GM21619 (cell line): ENCODE results near the gene NAALADL2.
"Not testable (repeated sequence)": the region's sequence is repeated elsewhere in the genome, so short reads cannot be mapped to it uniquely, and the experiment has no call there.

ENCODE experiments used
- ATAC-seq: cut with Tn5 transposase; IDR thresholded peaks from one replicate; pipeline ENCODE4 v1.9.1; 2021; ENCODE audit not compliant: unreplicated experiment

NAALADL2 gene

DNA sequence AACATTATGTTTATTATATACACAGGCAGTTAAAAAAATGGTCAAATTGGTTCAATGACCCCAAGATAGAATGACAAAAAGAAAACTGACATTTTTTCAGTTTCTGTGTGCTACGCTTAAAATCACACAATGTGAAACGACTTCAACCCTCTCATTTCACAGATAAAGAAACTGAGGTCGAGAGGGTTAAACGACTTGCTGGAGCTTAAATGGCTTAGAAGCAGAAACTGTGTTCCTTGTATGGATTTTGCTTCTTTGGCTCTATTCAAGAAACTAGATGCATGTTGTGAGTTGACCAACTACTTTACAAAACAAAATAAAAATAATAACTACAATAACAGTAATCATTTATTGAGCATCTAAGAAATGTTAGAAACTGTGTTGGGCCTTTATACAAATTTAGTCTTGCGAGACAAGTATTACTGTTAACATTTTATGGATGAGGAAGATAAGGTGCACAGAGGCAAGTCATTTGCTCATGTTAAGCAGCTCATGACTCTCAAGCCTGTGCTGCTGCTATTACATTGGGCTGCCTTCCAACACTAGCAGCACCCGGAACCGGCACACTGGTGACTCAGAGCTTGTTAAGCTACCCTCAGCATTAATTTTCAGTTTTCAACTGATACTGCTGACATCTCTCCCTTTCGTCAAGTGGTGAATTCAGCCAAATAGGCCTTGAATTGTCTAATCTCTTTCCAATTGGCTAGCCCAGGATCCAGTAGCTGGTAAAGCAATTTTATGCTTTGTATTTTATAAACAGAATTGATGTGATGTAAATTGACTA lies 487.6 kb downstream of the NAALADL2 start:
- ATAC-seq: no peak

DNA sequence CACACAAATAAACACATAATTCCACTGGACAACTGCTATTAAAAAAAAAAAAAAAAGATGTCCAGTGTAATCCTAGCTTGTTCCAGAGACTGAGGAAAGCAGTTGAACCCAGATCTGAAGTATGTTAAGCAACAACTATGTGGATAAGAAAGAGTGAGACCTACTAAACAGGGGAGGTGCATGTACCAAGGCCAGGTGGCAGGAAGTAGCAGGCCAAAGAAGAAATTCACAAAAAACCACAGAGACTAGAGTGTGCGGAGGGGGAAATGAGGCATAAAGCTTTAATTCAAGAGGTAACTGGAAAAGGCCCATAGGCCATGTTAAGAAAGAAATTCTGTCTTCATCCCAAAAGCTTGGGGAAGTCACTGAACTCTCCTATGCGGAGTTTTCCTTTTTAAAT lies 490.0 kb downstream of the NAALADL2 start:
- no peak for ATAC-seq

DNA sequence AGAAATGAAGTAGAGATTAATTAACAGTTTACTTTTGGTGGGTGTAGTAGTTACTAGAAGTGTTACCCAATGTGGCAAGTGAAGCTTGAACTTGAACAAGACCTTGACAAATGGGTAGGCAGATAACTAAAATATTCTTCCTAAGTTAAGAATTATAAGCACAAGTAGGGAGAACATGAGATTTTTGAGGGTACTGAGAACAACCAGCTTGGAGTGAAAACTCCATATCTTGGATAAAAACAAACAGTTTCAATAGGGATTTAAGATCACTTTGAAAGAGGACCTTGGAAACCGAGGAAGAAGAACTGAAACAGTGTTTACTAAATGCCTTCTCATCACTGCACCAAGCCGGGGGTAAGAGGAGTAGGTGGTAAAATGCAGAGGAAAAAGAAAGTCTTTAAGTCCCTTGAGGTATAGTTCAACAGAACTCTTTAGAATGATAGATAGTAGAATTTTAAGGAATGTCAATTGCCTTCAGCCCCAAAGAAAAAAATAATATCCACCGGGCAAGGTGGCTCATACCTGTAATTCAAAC lies 496.7 kb downstream of the NAALADL2 start:
- no peak for ATAC-seq

DNA sequence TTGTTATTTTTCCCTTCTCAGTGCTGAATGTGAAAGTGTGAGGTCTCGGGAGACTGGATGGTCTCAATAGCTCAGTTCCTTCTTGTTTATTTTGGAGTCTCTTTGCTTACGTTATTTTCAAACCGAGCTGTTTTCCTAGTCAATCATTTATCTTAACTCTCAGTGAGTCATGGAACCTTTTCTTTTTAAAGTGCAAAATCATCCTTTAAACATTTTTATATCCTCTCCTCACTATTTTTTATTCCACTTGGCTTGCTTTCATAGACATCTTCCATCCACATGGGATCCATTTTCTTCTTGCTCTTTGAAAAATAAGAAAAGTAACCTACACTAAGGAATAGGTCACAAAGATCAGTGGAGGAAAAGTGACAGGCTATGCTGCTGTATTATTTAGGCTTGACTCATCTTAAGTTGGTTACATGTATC lies 497.8 kb downstream of the NAALADL2 start:
- no peak for ATAC-seq

DNA sequence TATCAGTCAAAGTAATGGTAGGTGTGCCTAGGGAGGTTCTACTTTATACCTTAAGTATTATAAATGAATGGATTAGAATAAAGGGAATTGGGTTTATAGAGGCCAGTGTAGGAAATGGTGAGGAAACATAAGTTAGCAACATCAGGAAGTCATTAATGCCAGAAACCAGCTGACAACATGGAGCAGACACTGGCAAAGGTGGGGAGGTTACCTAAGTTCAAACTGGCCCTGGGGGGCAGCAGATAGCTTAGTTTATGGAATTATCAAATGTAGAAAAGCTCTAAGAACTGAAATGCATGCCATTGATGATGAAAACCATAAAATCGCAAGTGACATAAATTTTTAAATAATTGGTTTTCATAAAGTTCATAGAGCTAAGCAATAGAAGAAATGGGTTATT lies 498.6 kb downstream of the NAALADL2 start:
- no peak for ATAC-seq

DNA sequence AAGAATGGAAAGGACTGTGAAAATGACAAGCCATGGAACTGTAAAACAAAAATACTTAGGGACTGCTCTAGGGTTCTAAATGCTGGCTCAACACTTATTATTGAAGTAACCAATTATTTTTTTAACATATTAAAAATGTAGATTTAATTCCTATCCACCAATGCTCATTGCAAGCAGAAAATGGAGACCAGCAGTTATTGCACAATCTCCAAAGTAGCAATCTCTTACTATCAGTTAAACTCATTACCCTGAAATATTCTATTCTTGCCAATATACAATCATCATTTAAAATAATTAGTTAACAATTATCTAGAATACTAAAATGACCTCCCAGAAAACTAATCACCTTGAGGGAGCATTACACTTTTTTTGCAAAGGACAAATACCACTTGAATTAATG lies 499.8 kb downstream of the NAALADL2 start:
- no peak for ATAC-seq

DNA sequence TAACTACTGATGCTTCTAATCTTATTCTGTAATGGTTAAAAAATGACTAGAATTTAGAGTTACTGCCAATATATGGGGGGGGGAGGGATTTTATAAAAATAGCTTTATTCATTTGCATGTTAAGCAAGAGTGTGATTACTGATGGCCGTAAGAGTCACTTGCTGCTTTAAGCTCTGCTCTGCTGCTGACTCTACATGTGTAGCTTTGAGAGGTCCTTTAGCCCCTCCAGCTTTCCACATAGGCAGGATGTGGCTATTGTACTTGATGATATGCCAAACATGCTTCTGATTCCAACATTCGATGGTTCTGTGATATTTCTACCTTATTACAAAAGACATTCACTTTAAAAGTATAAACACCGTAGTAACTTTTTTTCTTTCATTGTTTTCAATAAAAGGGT lies 511.3 kb downstream of the NAALADL2 start:
- not testable (repeated sequence) for ATAC-seq

DNA sequence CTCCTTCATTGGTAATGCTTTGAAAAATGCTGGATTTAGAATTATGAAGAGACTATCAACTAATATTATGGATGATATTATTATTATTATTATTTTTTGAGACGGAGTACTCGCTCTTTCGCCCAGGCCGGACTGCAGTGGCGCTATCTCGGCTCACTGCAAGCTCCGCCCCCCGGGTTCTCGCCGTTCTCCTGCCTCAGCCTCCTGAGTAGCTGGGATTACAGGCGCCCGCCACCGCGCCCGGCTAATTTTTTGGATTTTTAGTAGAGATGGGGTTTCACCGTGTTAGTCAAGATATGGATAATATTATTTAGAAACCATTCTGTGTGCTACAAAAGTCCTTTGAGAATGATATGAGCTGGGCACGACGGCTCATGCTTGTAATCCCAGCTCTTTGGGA lies 512.1 kb downstream of the NAALADL2 start:
- not testable (repeated sequence) for ATAC-seq

DNA sequence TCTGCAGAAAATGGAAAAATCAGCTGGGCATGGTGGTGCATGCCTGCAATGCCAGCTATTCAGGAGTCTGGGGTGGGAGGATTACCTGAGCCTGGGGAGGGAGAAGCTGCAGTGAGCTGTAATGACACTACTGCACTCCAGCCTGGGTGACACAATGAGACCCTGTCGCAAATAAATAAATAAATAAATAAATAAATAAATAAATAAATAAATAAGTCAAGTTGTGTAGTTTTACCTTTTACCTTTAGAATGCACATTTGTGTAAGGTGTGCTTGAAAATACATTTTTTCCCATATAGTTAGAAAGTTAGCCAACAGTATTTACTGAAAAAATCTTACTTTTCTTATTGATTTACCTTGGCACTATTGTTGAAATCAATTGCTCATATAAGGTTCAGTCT lies 515.6 kb downstream of the NAALADL2 start:
- no peak for ATAC-seq

DNA sequence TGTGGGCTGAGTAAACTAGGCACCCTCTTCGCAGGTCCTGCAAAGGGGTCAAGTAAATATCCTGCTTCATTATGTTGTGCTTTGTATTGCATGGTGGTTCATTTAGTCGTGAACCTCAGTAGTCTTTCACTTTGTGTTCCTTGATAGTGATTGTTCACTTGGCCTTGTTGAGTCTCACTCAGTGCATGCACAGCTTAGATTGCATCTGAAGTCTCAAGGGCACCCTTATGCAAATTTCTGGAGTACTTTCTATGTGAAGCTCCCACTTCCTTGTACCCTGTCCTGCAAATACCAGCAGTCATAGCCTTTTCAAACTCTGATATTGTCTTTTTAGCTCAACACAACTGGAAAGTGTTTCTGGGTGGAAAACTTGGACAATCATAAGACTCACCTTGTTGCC lies 519.2 kb downstream of the NAALADL2 start:
- ATAC-seq: no peak

DNA sequence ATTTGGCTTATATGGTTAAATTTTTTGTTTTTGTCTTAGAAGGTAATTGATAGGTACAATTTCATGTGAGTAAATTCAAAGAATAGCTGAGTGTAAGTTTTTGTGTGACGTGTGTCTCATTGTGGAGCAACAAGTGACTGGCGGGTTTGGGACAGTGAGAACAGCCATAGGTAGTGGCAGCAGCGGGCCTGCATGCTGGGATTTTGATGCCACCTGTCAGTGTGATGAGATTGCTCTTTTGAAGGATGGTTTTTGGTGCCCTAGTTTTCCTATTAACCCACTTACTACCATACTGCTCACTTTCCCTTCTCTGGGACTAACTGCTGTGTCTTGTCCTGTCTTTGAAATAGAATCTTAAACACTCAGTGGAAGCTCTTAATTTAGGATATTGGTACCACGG lies 522.6 kb downstream of the NAALADL2 start:
- no peak for ATAC-seq

DNA sequence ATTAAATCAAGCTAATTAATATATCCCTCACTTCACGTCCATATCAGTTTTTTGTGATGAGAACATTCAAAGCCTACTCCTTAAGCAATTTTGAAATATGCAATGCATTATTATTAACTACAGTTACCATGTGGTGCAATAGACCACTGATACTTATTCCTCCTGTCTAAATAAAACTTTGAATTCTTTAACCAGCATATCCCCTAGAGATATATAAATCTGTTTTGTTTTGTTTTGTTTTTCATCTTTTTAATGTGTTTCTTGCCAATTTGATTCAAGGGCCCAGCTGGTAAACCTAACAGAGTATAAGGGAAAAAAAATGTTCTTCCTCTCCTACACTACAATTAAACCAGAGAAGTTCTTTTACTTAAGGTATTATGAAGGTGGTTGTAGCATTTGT lies 524.2 kb downstream of the NAALADL2 start:
- ATAC-seq: no peak

DNA sequence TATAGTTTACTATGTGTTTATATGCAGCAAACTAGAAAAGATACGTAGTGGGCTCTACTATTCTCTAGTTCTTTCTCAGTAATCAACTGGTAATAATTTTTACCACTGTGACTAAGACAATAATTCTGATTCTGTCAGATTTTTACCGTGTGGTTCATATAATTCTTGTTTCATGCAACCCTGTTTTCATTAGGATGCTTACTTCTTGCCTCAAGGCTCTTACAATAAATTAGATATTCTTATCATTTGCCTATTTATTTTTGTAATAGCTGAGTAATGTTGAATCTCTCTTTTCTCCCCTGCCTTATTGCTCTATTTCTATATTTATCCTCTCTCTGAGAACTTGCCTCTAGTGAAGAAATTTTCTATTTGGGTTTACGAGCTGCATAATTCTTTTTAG lies 524.7 kb downstream of the NAALADL2 start:
- ATAC-seq: no peak

DNA sequence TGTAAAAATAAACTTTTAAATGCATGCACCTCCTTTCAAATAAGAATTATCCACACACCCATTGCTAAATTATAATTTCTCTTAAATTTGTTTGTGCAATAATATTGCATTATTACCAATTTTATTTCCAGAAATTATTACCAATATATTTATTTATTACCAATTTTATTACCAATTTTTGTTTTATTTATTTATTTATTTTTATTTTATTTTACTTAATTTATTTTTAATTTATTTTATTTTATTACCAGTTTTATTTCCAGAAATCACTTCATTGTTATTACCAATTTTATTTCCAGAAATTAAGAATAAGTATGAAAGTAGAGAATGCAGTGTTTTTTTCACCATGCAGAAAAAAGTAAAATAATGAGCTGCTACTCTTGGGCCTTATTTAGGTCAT lies 525.4 kb downstream of the NAALADL2 start:
- ATAC-seq: no peak

DNA sequence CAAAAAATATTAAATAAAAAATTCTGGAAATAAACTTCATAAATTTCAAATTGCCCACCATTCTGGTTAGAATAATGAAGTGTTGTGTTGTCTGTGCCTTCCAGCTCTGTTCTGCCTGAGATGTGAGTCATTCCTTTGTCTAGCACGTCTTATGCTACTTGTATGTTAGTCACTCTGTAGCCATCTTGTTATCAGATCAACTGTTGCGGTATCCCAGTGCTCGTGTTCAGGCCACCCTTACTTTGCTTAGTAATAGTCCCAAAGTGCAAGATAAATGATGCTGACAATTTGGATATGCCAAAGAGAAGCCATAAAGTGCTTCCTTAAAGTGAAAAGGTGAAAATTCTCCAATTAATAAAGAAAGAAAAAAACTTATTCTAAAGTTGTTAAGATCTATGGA lies 527.5 kb downstream of the NAALADL2 start:
- ATAC-seq: no peak

DNA sequence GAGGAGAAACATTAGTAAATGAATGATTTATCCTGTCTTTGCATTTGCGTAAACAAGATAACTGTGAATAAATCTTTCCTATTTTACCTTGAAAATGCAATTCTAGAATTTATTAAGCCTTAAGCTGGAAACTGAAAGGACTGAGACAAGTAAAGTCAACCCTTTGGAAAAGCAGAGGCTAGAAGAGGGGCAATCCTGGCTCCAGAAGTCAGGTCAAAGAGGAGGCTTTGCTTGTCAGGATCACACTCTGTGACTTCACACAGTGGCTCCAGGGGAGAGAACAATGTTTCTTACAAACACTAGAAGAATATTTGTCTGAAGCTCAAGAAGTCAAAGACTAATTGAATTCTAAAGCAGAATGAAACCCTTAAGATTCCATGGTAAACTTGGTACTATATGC lies 530.4 kb downstream of the NAALADL2 start:
- no peak for ATAC-seq

DNA sequence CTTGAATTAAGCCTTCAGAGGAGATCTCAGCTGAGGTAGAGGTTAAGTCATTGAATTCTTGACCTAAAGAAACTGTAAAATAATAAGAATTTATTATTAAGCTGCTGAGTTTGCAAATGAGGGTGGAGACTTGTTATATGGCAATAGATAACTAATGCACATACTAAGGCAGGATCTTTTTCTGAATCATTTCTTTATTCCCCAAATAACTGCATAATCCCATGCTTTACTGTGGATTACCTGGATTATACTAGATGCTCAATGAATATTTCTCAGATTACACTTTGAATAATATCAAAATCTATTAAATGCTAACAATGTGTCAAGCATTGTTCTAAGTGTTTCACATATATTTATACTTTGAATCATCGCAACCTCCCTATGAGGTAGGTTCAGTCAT lies 532.5 kb downstream of the NAALADL2 start:
- ATAC-seq: no peak

DNA sequence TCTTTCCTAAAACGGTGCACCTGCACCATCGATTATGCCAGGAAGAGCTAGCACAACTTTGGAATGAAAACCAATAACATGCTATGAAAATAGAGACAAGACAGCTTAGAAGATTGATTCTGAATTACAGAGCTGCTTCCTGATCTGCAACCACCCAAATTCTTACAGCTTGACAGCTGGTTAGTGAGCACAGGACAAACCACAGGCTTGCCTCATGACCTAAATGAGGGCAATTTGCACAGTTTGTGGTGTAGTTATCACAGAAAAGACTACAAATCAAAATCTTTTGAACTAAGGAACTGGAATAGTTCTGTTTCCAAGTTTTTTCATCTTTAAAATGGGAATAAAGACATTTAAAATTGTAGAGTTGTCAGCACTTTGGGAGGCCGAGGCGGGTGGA lies 533.5 kb downstream of the NAALADL2 start:
- ATAC-seq: no peak

DNA sequence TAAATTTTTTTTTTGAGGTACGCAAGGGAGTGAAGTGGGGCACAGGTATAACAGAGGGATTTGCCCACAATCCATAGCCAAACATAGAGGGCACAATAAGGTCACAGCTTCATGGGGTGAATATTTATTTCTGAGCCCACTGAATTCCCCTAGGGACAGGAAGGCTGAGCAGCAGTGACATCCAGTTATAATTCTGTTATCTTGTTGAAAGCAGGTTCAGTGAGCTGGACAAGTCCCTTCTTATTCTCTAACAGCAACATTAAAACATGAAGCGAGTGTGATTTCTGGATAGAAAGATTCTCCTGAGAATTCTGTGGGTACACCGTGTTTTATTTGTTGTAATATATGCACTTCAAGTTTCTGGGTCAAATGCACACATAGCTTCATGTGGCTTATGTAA lies 538.2 kb downstream of the NAALADL2 start:
- ATAC-seq: no peak

DNA sequence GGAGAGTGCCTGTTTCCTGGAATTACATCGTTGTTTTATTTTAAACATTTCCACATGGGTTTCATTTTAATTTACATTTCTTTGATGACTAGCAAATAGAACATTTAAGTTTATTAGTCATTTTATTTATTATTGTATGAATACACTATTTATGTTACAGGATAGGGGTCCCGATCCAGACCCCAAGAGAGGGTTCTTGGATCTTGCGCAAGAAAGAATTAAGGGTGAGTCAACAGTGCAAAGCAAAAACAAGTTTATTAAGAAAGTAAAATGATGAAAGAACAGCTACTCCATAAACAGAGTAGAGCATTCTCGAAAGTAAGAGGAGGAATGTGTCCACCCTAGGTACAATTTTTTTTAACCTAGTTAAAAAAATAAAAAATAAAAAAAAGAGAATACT lies 539.5 kb downstream of the NAALADL2 start:
- no peak for ATAC-seq

DNA sequence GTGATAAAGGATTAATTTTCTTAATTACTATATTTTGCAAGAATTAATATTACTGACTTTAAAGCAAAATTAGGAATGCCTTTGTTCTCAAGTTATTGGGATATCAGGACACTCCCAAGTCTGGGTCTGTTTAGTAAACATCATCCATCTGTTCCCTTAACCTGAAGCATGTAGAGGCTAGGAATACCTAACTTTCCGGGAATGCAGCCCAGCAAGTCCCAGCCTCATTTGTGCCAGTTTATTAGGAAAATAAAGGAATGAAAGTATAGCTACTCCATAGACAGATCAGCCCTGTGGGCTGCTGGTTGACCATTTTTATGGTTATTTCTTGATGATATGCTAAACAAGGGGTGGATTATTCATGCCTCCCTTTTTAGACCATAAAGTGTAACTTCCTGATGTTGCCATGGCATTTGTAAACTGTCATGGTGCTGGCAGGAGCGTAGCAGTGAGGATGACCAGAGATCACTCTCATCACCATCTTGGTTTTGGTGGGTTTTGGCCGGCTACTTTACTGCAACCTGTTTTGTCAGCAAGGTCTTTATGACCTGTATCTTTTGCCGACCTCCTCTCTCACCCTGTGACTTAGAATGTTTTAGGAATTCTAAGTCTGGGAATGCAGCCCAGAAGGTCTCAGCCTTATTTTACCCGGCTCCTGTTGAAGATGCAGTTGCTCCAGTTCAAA lies 540.2 kb downstream of the NAALADL2 start:
- no peak for ATAC-seq

DNA sequence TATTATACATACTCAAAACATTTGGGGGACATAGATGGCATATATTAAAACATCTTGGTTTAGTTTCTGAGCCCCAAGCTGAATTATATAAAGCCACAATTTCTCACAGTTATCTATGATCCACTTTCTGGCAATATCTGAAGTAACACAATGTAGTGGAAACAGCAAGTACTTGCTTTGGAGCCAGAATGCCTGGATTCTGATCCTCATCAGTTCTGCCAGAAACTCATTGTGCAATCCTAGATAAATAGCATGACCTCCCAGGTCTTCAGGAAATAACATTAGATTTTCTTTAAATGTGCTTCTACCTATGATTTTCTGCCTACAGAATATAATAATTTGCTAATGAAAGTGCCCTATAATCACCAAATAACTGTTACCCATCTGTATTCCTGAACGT lies 544.9 kb downstream of the NAALADL2 start:
- no peak for ATAC-seq
